K562 (cell line): Measurements from ENCODE around the gene TPK1.

ENCODE experiments used
- EP300 ChIP-seq: IDR thresholded peaks from 2 replicates; pipeline ENCODE4 v1.6.1; 2012; ENCODE audit warnings: low read length, improper control_type of control experiment
- GABPA ChIP-seq: fragments of 200-800 bp; sonication (Bioruptor generic); conservative IDR thresholded peaks from 2 replicates; pipeline ENCODE4 v1.6.1; 2016; ENCODE audit warnings: low read depth, missing genetic modification characterization, missing compliant biosample characterization
- ZNF24 ChIP-seq: fragments of 450-650 bp; IDR thresholded peaks from 2 replicates; pipeline ENCODE4 v1.6.1; 2016

- no peak for TF ChIP-seq GABPA (tag)
- no peak for TF ChIP-seq ZNF24
- TF ChIP-seq EP300, result no peak
Observed at GRCh38 chr7:144784441-144784840, 51.4 kb downstream of the TPK1 start.
